ENCODE measurements around the gene MARCKSL1. TPM values are rescaled to one million over a fixed set of nuclear protein-coding genes. Genes with fewer than 3 reads are reported as not detected.

MARCKSL1 gene
- total and polyA plus RNA-seq, 2 of the 13 experiments (the other 11 are each of a cell fraction or from before 2014, with no cell fraction given), result 81.9 to 155 TPM

GRCh38 chr1:32291708-32292538 is 44.1 kb downstream of the MARCKSL1 start, which contains the start of gene HDAC1 (continued):
- TF ChIP-seq ZNF496 (CRISPR knock-in tag; IDR thresholded peaks at IDR 0.05; ENCODE audit: insufficient replicate concordance) (no peak), ATRX (CRISPR knock-in tag; IDR thresholded peaks at IDR 0.05; ENCODE audit: borderline replicate concordance) (no peak), SNAI1 (CRISPR knock-in tag; IDR thresholded peaks at IDR 0.05; ENCODE audit: borderline replicate concordance) (no peak), ZNF562 (CRISPR knock-in tag; IDR thresholded peaks at IDR 0.05; ENCODE audit: borderline replicate concordance) (no peak), ZNF512 (CRISPR knock-in tag; IDR thresholded peaks at IDR 0.05) (no peak), ZNF513 (CRISPR knock-in tag; conservative IDR thresholded peaks at IDR 0.05) (no peak), PPARG (CRISPR knock-in tag; conservative IDR thresholded peaks at IDR 0.05) (no peak), HMGA1 (CRISPR knock-in tag; conservative IDR thresholded peaks at IDR 0.05) (no peak), ZNF749 (CRISPR knock-in tag; IDR thresholded peaks at IDR 0.05; ENCODE audit: borderline replicate concordance) (no peak), CSRNP1 (CRISPR knock-in tag; IDR thresholded peaks at IDR 0.05) (0 out of 2 replicates have a peak, but pooled peaks have one; percentile 49), HMG20A (CRISPR knock-in tag; IDR thresholded peaks at IDR 0.05; ENCODE audit: borderline replicate concordance) (no peak), HOXD1 (CRISPR knock-in tag; IDR thresholded peaks at IDR 0.05) (peak; percentile 76), TSC22D2 (CRISPR knock-in tag; IDR thresholded peaks at IDR 0.05; ENCODE audit: borderline replicate concordance) (no peak), CENPX (CRISPR knock-in tag; IDR thresholded peaks at IDR 0.05) (no peak), ZFP41 (CRISPR knock-in tag; IDR thresholded peaks at IDR 0.05; ENCODE audit: borderline replicate concordance) (no peak), GZF1 (CRISPR knock-in tag; IDR thresholded peaks at IDR 0.05) (no peak), ZNF296 (CRISPR knock-in tag; conservative IDR thresholded peaks at IDR 0.05) (peak; percentile 43; the same call in 1 of the 2 replicates), ZNF574 (CRISPR knock-in tag; IDR thresholded peaks at IDR 0.05) (peak; percentile 62), YEATS4 (CRISPR knock-in tag; IDR thresholded peaks at IDR 0.05; ENCODE audit: borderline replicate concordance) (peak; percentile 73)

Data from HepG2 (cell line).